ENCODE data around the gene OR4F15. TPM values are rescaled to one million over a fixed set of nuclear protein-coding genes. Genes with fewer than 3 reads are reported as not detected.

OR4F15 gene, protein sequence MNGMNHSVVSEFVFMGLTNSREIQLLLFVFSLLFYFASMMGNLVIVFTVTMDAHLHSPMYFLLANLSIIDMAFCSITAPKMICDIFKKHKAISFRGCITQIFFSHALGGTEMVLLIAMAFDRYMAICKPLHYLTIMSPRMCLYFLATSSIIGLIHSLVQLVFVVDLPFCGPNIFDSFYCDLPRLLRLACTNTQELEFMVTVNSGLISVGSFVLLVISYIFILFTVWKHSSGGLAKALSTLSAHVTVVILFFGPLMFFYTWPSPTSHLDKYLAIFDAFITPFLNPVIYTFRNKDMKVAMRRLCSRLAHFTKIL
- total RNA-seq, result not detected in 2 replicates

DNA sequence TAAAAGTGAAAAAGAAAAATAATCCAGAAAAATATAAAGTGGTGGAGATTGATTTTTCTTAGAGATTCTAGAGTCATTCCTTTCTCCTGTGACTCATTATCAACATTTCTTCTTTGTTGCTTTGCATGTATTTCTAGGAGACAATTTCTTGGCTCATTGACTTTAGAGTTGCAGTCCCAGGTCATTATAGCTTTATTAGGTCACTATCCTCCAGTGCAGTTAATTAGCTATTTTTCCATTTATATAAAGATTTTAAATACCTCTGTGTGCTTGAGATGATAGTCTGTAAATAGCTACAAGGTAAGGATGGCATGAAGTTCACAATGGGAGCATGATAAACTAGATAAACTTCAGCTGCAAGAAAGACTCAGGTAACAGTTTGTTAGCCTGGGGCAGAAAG lies at the start of gene OR4F15:
TSS of gene OR4F15 (plus strand) at position 301 of the 400 bp plus-strand sequence. CDS start 5,985 bp downstream, outside the sequence.

DNA sequence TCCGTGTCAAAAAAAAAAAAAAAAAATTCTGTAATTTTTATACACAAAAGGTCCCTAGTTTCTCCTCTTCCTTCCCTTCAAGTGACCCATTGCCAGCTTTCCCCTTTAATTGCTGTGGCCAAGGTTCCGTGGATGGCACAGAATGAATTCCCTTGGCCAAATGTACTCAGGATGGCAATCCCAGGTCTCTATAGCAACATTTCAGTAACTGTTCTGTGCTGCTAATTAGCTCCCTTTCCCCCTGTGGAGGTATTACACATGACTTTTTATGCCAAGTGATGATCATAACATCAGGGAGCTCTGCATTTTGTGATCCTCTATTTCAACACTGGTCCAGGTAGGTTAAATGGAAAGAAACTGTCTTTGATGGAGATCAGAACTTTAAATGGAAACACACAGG lies 8.8 kb upstream of the OR4F15 start, which contains the start of gene OR4F6:
TSS of gene OR4F6 (plus strand) at position 301 of the 400 bp plus-strand sequence. CDS start 2,211 bp downstream, outside the sequence.

Other genes with a start within 250 kb of the OR4F15 start
- 37.0 and 41.7 TPM in 2 replicates for gene TM2D3, start 159.8 kb upstream of the OR4F15 start, total RNA-seq
- 8.2 and 10.2 TPM in 2 replicates for gene TARS3, start 87.7 kb upstream of the OR4F15 start, total RNA-seq
- gene OR4F6, start 8.7 kb upstream of the OR4F15 start, total RNA-seq, result not detected in 2 replicates

Measured in aortic smooth muscle cell (primary cell).